Activated naive CD8-positive, alpha-beta T cell treated with anti-CD3 and anti-CD28 coated beads, Interleukin-2, amount 10 ng/mL, durations not matched to agents 7 days and 5 days (primary cell): ENCODE data around the gene OLFM2. TPM values are rescaled to one million over a fixed set of nuclear protein-coding genes. Genes with fewer than 3 reads are reported as not detected.

Experiments used
- ATAC-seq: fragments of 150-1000 bp; cut with Tn5 transposase; one replicate; pipeline ENCODE4 v1.10.0; 2021; ENCODE audit warnings: low read depth, moderate library complexity
- POLR2A ChIA-PET: fragments of 350-600 bp; sonication (Branson Sonifier 250); formaldehyde crosslinking; loops from one replicate; lab custom pipeline; 2021; ENCODE audit warnings: antibody characterized with exemption; lab: Charles Lee
- DNase-seq: peaks from one replicate; pipeline ENCODE4 v3.0.0; 2021
- H3K27ac Mint-ChIP-seq: one replicate; pipeline ENCODE4 v1.8.0; 2022; ENCODE audit warnings: mild to moderate bottlenecking, mixed read lengths
- H3K27me3 Mint-ChIP-seq: one replicate; pipeline ENCODE4 v1.8.0; 2022; ENCODE audit warnings: mild to moderate bottlenecking, moderate library complexity, mixed read lengths
- H3K36me3 Mint-ChIP-seq: one replicate; pipeline ENCODE4 v1.8.0; 2021; ENCODE audit warnings: mild to moderate bottlenecking, mixed read lengths
- H3K4me1 Mint-ChIP-seq: one replicate; pipeline ENCODE4 v1.8.0; 2021; ENCODE audit warnings: mixed read lengths
- H3K4me3 Mint-ChIP-seq: one replicate; pipeline ENCODE4 v1.8.0; 2022; ENCODE audit warnings: mild to moderate bottlenecking, moderate library complexity, mixed read lengths
- H3K9me3 Mint-ChIP-seq: one replicate; pipeline ENCODE4 v1.8.0; 2021; ENCODE audit warnings: mixed read lengths
- total RNA-seq, 2 experiments: library from RNA; stranded (reverse); gene quantifications; one replicate each; pipeline ENCODE4 v1.2.3, GENCODE V29; 2021

Gene OLFM2
- total RNA-seq, 2 experiments from 2014 or later = 17.3 to 17.9 TPM

DNA sequence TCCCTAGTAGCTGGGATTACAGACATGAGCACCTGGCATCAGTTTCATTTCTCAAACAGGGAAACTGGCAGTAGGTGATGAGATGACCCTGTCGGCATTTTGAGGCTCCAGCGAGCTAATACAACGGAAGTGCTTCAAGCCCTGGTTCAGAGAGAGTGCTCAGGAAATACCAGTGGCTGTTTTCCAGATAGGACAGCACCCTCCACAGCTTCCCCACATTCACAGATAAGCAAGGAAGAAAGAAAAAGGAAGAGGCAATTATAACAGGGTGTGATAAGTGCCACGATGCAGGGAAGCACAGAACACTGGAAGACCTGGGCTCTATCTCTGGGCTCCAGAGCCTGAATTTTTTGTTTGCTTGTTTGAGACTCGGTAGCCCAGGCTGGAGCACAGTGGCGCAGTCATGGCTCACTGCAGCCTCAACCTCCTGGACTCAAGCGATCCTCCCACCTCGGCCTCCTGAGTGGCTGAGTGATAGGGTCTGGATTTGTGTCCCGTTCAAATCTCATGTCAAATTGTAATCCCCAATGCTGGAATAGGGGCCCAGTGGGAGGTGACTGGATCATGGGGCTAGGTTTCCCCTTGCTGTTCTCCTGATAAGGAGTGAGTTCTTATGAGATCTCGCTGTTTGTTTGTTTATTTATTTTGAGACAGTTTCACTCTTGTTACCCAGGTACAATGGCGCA is 57.7 kb downstream of the OLFM2 start:
- Mint-ChIP-seq H3K27ac (peak overlapping the region; percentile 16), H3K27me3 (peaks cover 2% of the 10 kb centered on the region), H3K4me1 (peaks cover 2% of the 10 kb centered on the region), H3K4me3 (no peak overlapping the region), H3K9me3 (no peaks in the 10 kb centered on the region), H3K36me3 (peaks cover 4% of the 10 kb centered on the region)
- ATAC-seq = no peak
- no peak for DNase-seq
- POLR2A ChIA-PET = no interaction called here

DNA sequence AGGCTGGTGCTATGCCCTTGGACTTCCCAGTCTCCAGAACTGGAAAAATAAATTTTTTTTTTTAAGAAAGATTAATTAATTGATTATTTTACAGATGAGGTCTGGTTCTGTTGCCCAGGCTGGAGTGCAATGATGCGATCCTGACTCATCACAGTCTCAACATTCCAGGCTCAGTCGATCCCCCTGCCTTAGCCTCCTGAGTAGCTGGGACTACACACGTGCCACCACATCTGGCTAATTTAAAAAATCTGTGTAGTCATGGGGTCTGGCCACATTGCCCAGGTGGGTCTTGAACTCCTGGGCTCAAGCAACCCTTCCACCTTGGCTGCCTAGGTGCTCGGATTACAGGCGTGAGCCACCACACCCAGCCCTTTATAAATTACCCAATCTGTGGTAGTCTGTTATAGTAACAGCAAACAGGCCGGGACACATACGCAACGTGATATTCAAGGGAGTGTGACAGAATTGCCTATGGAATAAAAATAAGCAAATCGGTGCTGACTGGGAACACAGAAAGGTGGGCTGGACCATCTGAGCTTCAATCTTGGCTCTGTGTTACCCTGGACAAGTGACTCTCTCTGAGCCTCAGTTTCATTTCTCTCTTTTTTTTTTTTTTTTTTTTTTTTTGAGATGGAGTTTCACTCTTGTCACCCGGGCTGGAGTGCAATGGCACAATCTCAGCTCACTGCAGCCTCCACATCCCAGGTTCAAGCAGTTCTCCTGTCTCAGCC is 58.4 kb downstream of the OLFM2 start:
- Mint-ChIP-seq H3K27ac (no peak overlapping the region), H3K9me3 (no peaks in the 10 kb centered on the region), H3K36me3 (peaks cover 4% of the 10 kb centered on the region), H3K4me3 (no peak overlapping the region), H3K27me3 (peaks cover 2% of the 10 kb centered on the region), H3K4me1 (peaks cover 2% of the 10 kb centered on the region)
- no peak for ATAC-seq
- POLR2A ChIA-PET = no interaction called here
- no peak for DNase-seq

DNA sequence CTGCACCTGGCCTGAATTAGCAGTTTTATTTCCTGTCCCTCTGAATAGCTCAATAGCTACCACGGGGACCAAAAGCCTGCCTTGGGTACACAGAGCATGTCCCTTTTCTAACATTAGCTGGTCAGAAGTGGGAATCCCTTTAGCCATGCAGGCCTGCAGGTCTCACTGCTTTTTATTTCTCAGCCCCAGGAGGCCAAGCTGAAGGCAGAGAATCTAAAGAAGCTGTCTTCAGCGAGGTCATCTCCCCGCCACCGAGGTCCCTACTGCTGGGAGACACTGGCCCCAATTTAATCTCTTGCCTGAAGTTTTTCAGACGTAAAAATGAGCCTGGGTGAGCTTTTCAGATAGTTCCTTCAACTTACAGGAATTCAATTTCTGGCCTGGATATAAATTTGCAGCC is 60.5 kb downstream of the OLFM2 start:
- DNase-seq (no peak), ATAC-seq (no peak)
- H3K27ac Mint-ChIP-seq = no peak overlapping the region
- H3K9me3 Mint-ChIP-seq = no peaks in the 10 kb centered on the region
- peaks cover 2% of the 10 kb centered on the region for H3K27me3 Mint-ChIP-seq
- H3K36me3 Mint-ChIP-seq = peaks cover 6% of the 10 kb centered on the region
- no peak overlapping the region for H3K4me3 Mint-ChIP-seq
- peaks cover 4% of the 10 kb centered on the region for H3K4me1 Mint-ChIP-seq
- POLR2A ChIA-PET = interaction anchor here (0.6 to 1.5 kb wide), 2 partner anchors 10 to 17 kb away, joined by 3 read pairs; no protein-coding TSS in a partner anchor

GRCh38 chr19:9875031-9875627 is 61.2 kb downstream of the OLFM2 start:
- Mint-ChIP-seq H3K36me3 (peaks cover 10% of the 10 kb centered on the region), H3K4me1 (peaks cover 4% of the 10 kb centered on the region), H3K4me3 (no peak overlapping the region), H3K9me3 (no peaks in the 10 kb centered on the region), H3K27ac (no peak overlapping the region), H3K27me3 (peaks cover 2% of the 10 kb centered on the region)
- POLR2A ChIA-PET = interaction anchor here (0.6 to 1.5 kb wide), 3 partner anchors 10 to 1026 kb away, joined by 3 read pairs; no protein-coding TSS in a partner anchor
- DNase-seq (no peak), ATAC-seq (no peak)

DNA sequence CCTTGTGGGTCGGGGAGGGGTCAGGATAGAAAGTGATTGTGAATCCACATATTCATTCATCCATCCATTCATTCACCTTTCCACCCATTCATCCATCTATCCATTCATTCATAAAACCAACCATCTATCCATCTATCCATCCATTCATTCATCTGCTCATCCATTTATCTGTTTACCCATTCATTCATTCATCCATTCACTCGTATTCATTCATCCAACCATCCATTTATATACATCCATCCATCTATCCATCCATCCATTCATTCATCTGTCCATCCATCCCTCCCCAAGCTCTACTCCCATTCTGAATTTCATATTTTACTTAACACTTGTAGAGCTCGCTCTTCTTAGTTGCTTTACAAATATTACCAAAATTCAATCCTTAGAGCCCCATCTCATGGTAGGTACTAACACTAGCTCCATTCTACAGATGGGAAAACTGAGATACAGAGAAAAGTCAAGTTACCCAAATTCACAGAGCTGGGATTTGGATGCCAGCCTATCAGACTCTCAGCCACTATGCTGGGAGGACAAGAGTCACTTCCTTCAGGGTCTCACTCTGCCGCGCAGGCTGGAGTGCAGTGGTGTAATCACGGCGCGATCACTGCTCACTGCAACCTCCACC is 63.6 kb downstream of the OLFM2 start:
- Mint-ChIP-seq H3K4me1 (peaks cover 3% of the 10 kb centered on the region), H3K4me3 (no peak overlapping the region), H3K36me3 (peaks cover 9% of the 10 kb centered on the region), H3K27me3 (peaks cover 2% of the 10 kb centered on the region), H3K9me3 (no peaks in the 10 kb centered on the region), H3K27ac (no peak overlapping the region)
- DNase-seq (no peak), ATAC-seq (no peak)
- POLR2A ChIA-PET = interaction anchor here (0.6 kb wide), 1 partner anchor 11 kb away, joined by 5 read pairs; no protein-coding TSS in a partner anchor

DNA sequence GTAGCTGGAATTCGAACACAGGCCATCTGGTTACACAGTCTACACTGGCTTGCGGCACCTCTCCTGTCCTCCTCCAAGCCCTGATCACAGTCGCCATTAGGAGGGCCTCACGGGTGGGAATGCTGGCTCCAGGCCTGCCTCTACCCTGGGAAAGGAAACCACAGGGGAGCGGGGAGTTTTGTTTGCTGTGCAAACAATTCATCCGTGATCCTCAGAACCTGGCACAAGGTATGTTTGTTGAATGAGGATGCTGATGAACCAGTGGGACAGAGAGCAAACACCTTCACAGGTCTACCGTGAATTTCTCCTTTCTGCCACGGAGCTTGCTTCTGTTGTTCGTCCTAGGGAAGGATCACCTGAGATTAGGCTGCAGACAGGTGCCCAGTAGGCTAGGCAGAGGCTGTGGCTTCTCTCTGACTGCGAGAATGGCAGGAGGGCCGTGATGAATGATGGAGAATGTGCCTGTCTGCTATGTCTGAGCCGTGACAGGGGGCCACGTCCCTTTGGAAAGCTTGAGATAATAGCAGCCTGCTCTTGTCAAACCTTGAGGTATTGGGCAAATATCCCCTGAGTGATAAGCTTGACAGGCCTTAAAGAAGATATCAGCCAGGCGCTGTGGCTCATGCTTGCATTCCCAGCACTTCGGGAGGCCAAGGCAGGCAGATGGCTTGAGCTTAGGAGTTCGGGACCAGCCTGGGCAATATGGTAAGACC is 64.5 kb downstream of the OLFM2 start:
- H3K27me3 Mint-ChIP-seq = peaks cover 2% of the 10 kb centered on the region
- ATAC-seq (no peak), DNase-seq (no peak)
- peaks cover 7% of the 10 kb centered on the region for H3K4me1 Mint-ChIP-seq
- H3K36me3 Mint-ChIP-seq = peaks cover 14% of the 10 kb centered on the region
- H3K4me3 Mint-ChIP-seq = no peak overlapping the region
- POLR2A ChIA-PET = interaction anchor here (0.5 to 0.6 kb wide), 2 partner anchors 14 to 42 kb away, joined by 3 to 5 read pairs; no protein-coding TSS in a partner anchor
- no peaks in the 10 kb centered on the region for H3K9me3 Mint-ChIP-seq
- H3K27ac Mint-ChIP-seq = no peak overlapping the region

DNA sequence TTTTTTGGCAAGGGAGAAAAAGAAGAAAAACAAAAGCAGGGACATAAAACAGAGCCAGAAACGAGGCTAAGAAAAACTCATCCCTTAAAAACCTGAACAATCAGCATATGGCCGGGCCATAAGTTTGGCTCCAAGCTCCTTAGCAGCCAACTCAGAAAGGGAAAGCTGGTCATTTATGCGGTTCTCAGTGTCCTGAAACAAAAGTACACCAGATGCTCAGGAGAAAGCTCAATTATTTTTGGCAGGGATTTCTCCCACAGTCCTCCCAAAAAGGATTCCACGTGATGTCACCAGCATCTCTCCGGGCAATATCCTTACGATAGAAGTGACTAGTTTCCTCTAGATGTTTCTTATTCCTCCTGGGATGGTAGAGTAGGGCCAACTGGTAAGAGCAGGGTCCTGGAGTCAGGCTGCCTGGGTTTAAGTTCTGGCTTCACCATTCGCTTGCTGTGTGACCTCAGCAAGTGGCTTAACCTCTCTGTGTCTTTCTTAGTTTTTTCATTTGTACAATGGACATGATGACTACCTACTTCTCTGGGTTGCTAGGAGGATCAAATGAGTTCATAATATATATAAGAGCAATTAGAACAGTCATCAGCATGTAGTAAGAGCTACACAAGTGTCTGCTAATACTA is 67.2 kb downstream of the OLFM2 start:
- POLR2A ChIA-PET = interaction anchor here (0.7 to 2.3 kb wide), 2 partner anchors 12 to 260 kb away, joined by 3 to 6 read pairs; no protein-coding TSS in a partner anchor
- no peak overlapping the region for H3K4me3 Mint-ChIP-seq
- no peaks in the 10 kb centered on the region for H3K9me3 Mint-ChIP-seq
- H3K4me1 Mint-ChIP-seq = peaks cover 28% of the 10 kb centered on the region
- peaks cover 13% of the 10 kb centered on the region for H3K36me3 Mint-ChIP-seq
- ATAC-seq = no peak
- peaks cover 2% of the 10 kb centered on the region for H3K27me3 Mint-ChIP-seq
- no peak overlapping the region for H3K27ac Mint-ChIP-seq
- no peak for DNase-seq

DNA sequence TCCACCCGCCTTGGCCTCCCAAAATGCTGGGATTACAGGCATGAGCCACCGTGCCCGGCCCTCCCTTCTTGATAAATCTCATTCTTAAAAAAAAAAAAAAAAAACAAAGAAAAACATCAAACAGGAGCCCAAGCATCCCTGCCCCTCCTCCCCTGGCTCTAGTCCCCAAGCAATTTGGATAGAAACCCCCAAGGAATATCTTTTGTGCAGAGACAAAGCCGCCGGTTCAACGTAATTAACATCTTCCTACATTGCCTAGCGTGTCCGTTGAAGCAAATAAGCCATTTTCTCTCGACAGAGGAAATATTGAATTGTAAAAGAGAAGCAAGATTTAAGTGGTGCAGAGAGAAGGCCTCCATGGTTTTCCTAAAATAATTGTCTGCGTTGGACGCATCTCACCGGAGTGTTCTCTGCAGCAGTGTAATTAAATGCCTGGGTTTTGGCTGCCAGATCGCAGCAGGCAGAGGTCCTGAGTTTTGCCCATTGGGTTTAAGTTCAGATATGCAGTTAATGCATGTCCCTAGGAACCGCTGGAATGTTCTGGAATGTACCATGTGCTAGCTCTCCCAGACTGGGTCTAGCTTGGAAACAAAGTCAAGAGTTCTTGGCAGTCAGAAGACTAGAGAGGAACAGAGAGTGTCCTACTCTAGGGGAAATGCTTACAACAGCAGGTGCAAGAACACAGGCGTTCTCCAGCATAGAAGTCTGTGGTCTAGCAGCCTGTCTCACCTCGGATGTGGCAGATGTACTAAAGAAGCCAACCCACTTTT is 70.4 kb downstream of the OLFM2 start:
- POLR2A ChIA-PET = interaction anchor here (0.7 to 2.6 kb wide), 4 partner anchors 8 to 56 kb away, joined by 3 to 10 read pairs (median 4); no protein-coding TSS in a partner anchor
- peak overlapping the region; percentile 84 for H3K27ac Mint-ChIP-seq
- peaks cover 49% of the 10 kb centered on the region for H3K4me1 Mint-ChIP-seq
- H3K27me3 Mint-ChIP-seq = no peaks in the 10 kb centered on the region
- H3K4me3 Mint-ChIP-seq = peak overlapping the region; percentile 77
- no peak for DNase-seq
- peaks cover 15% of the 10 kb centered on the region for H3K36me3 Mint-ChIP-seq
- ATAC-seq = peak; percentile 77
- H3K9me3 Mint-ChIP-seq = no peaks in the 10 kb centered on the region

GRCh38 chr19:9863759-9864158 is 72.6 kb downstream of the OLFM2 start:
- Mint-ChIP-seq H3K4me1 (peaks cover 63% of the 10 kb centered on the region), H3K4me3 (peak overlapping the region; percentile 99), H3K27me3 (no peaks in the 10 kb centered on the region), H3K36me3 (peaks cover 11% of the 10 kb centered on the region), H3K9me3 (no peaks in the 10 kb centered on the region), H3K27ac (peak overlapping the region; percentile 99)
- DNase-seq (peak; percentile 44), ATAC-seq (peak; percentile 34)
- POLR2A ChIA-PET = interaction anchor here (0.9 to 2.5 kb wide), 5 partner anchors 28 to 242 kb away, joined by 3 to 16 read pairs (median 5); partner anchors contain the start of genes PIN1, UBL5, ZNF561 and ZNF846

DNA sequence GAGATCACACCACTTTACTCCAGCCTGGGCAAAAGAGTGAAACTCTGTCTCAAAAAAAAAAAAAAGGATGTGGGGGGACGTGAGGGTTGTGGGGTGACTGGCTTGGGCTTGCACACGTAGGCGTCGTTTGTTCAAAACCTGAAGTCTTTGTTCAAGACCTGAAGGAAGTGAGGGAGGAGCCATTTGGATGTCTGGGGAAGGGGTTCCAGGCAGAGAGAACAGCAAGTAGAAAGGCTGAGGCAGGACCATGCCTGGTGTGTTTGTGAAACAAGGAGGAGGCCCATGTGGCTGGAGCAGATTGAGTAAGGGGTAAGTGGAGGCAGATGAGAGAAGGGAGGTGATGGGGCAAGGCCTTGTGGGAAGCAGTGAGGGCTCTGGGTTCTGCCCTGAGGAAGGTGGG is 73.4 kb downstream of the OLFM2 start:
- no peaks in the 10 kb centered on the region for H3K9me3 Mint-ChIP-seq
- H3K4me1 Mint-ChIP-seq = peaks cover 70% of the 10 kb centered on the region
- POLR2A ChIA-PET = interaction anchor here (0.7 to 2.5 kb wide), 6 partner anchors 19 to 54 kb away, joined by 3 to 16 read pairs (median 4); partner anchors contain the start of genes PIN1 and UBL5
- ATAC-seq (peak; percentile 63), DNase-seq (peak; percentile 63)
- no peaks in the 10 kb centered on the region for H3K27me3 Mint-ChIP-seq
- peaks cover 11% of the 10 kb centered on the region for H3K36me3 Mint-ChIP-seq
- peak overlapping the region; percentile 99 for H3K27ac Mint-ChIP-seq
- H3K4me3 Mint-ChIP-seq = peak overlapping the region; percentile 99

GRCh38 chr19:9861503-9861902 is 74.8 kb downstream of the OLFM2 start:
- ATAC-seq = no peak
- peak overlapping the region; percentile 99 for H3K27ac Mint-ChIP-seq

More at GRCh38 chr19:9861503-9861902, 74.8 kb downstream of the OLFM2 start:
- H3K36me3 Mint-ChIP-seq = peaks cover 14% of the 10 kb centered on the region
- POLR2A ChIA-PET = interaction anchor here (0.7 to 5.2 kb wide), 3 partner anchors 11 to 1803 kb away, joined by 3 to 26 read pairs (median 5); partner anchors contain the start of gene UBL5
- peak overlapping the region; percentile 65 for H3K4me3 Mint-ChIP-seq
- DNase-seq = no peak
- H3K4me1 Mint-ChIP-seq = peaks cover 76% of the 10 kb centered on the region
- no peaks in the 10 kb centered on the region for H3K27me3 Mint-ChIP-seq
- no peaks in the 10 kb centered on the region for H3K9me3 Mint-ChIP-seq
